GM21381 (cell line): ENCODE data around the gene SIX1.

ENCODE experiments used
- ATAC-seq: cut with Tn5 transposase; IDR thresholded peaks from one replicate; pipeline ENCODE4 v1.9.1; 2021; ENCODE audit warnings: mild to moderate bottlenecking, moderate library complexity; ENCODE audit not compliant: unreplicated experiment

Gene SIX1

GRCh38 chr14:60648934-60649874 is at the start of gene SIX1:
SIX1 (minus strand) TSS chr14:60649477; CDS start chr14:60649189, 288 bp downstream.
- peak; percentile 73 for ATAC-seq

DNA sequence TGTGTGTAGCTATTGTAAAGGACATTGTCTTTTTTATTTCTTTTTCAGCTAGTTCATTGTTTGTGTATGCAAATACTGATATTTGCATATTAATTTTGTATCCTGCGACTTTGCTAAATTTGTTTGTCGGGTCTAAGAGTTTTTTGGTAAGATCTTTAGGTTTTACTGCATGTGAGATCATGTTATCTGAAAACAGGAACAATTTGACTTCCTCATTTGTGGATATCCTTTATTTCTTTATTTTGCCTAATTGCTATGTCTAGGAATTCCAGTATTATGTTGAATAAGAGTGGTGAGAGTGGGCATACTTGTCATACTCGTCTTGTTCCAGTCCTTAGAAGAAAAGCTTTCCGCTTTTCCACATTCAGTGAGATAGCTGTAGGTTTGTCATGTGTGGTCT is 46.0 kb upstream of the SIX1 start:
- no peak for ATAC-seq

DNA sequence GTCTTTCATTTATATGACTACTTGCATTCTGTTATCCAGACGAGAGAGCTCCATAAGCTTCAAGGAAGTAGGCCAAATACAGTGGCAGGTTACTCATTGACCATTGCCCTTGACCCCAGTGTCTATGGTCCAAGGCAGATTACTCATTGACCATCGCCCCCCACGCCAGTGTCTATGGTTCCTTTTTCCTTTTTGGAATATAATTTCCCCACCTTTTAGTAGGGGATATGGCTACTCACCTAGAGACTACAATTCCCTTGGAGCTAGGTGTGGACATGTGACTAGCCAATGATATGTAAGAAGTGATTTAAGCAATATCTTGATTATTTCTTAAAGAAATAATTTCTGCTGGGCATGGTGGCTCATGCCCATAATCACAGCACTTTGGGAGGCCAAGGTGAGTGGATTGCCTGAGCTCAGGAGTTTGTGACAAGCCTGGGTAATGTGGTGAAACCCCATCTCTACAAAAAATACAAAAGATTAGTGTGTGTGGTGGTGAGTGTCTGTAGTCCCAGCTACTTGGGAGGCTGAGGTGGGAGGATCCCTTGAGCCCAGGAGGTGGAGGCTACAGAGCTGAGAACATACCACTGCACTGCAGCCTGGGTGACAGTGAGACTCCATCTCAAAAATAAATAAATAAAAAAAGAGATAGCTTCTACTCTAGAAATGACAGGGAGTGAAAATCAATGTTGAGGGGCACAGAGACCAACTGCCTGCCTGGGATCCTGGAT is 42.3 kb upstream of the SIX1 start:
- ATAC-seq = no peak

GRCh38 chr14:60686865-60687264 is 37.6 kb upstream of the SIX1 start:
- ATAC-seq = no peak

GRCh38 chr14:60684203-60684602 is 34.9 kb upstream of the SIX1 start:
- no peak for ATAC-seq

GRCh38 chr14:60681271-60681670 is 32.0 kb upstream of the SIX1 start:
- ATAC-seq = no peak

GRCh38 chr14:60680511-60680910 is 31.2 kb upstream of the SIX1 start:
- ATAC-seq = no peak

- no peak for ATAC-seq
Measured at GRCh38 chr14:60679566-60680258, 30.4 kb upstream of the SIX1 start.

DNA sequence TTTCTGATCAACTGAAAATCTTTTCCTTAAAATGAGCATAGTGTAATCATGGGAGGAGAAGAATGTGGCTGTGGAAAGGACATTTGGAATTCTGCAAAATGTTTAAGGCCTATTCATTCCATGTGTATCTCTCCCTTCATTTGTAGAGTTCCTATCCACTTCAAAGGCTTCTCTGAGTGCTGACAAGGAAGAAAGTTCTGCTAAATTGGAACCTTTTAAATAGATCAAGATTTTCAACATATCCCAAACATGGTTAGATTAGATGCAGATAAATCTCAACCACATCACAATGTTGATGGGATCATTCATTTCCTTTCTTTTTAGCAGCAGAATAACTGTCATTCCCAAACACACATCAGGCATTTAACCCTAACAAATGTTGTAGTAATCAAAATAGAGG is 28.4 kb upstream of the SIX1 start:
- no peak for ATAC-seq

GRCh38 chr14:60670989-60671388 is 21.7 kb upstream of the SIX1 start:
- ATAC-seq = no peak

- no peak for ATAC-seq
Measured at GRCh38 chr14:60668431-60669112, 19.3 kb upstream of the SIX1 start.

- ATAC-seq = no peak
Measured at GRCh38 chr14:60665177-60665550, 15.9 kb upstream of the SIX1 start.

GRCh38 chr14:60662982-60663381 is 13.7 kb upstream of the SIX1 start:
- ATAC-seq = no peak

DNA sequence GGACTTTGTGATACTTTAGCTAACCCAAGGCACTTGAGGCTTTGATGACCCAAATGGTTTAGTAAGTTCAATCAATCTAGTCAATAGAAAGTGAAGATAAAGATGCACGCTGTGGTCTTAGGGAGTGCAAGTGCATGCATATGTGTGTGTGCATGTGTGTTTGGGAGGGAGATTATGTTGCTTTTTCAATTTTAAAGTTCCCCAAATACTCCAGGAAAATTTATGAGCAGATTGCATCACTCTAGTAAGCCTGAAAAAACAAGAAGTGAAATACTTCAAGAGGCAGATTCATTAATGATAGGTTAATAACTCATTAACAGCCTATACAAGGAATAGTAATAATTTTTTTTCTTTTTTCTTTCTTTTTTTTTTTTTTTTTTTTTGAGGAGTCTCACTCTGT is 12.4 kb upstream of the SIX1 start:
- ATAC-seq = no peak

DNA sequence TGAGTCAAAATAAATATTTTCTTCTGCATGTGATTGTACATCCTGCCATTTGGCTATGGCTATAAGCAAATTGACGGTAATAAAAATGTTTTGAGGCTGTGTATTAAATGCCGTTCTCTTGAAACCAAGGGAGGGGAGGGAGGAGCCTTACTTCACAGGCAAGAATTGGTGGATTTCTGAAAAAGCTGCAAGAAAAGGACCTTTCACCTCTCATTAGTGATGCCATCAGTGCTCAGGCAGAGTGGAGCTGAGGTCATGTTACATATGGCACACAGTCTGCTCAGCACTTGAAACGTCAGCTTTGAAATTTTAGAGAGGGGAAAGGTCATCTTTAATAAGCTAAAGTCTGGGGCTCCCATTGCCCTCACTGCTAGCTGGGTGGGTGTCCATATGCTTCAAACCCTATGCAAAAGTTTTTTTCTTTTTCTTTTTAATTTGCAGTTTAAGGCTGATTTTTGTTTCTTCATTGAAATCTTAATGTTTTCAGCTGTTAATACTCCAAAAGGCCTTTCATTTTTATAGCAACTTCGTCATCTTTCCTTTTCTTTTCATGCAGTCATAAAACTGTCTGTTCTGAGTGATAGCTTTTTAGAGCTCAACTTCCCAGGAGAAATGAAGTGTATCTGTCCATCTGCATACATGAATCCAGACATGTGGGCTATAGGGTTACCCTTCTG is 9.8 kb upstream of the SIX1 start:
- no peak for ATAC-seq

DNA sequence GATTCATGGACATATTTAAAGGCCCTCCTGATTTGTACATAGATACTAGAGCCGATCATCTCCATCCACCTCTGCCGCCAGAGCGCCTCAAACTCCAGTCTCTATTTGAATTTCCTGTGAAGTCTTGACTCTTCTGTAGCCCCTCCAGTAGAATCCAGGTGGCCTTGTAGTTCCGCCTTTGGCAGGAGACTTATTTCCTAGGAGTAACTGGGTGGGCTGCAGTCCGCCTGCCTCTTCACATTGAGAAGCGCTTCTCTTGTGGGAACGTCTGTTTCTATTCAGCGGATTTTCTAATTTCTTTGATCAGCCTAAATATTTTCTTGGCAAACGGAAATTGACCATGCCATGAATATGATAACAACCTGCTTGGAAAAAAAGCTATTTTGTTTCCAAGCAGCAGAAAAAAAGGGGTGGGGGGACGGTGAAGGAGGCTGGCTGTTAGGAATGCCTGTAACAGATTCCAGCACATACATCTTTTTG is 9.0 kb upstream of the SIX1 start:
- ATAC-seq = no peak

DNA sequence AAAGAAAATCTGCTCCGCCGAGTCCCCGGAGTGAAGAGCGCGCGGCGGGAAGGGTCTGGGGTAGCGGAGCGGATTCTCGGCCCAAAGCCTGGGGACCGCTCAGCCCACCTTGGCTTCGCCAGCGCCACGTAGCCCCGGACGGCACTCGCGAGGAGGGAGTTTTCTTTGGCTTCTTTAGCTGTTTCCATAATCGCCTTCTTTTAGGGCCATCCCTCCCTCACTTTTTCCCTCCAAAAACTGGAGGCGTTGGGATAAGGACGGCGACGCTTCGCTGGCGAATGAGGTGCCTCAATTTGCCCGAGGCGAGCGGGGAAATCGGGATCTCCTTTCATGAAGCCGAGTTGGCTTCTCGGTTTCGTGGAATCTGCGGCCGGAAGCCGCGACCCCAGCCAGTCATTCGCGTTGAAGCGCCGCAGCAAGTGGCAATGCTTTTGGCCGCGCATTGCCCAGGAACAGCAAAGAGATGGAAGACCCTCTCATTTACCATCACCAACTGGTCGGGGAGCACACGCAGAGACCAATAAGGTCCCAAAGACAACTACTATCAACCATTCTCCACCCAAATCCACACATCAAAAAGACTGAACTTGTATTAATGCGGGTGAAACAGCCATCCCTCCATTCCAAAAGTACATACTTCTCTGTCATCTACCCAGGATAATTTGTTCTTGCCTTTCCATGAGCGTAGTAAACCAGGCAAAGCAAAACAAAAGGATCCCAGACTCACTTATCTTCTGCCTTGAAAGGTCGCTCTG is 8.4 kb upstream of the SIX1 start:
- no peak for ATAC-seq

GRCh38 chr14:60656686-60657455 is 7.6 kb upstream of the SIX1 start:
- peak; percentile 84 for ATAC-seq
